T1000 (cell line): ENCODE data around the gene IPPK.

Source experiments
- DNase-seq: peaks from one replicate; lab custom pipeline; 2025; ENCODE audit warnings: mixed read lengths; lab: John Stamatoyannopoulos, UW

Gene IPPK

GRCh38 chr9:92686954-92687353, 17.0 kb upstream of the IPPK start:
- DNase-seq: no peak

DNA sequence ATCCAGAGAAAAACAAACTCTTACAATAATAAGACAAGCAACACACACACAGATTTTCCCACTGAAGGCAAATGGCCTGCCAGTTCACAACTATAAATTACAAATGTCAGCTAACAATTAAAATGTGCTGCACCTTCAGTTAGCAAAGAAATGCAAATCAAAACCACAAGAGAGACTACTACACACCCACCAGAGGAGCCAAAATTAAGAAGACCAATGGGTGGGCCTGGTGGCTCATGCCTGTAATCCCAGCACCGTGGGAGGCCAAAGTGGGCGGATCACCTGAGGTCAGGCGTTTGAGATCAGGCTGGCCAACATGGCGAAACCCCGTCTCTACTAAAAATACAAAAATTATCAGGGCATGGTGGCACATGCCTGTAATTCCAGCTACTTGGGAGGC, 15.1 kb upstream of the IPPK start:
- DNase-seq: no peak

DNA sequence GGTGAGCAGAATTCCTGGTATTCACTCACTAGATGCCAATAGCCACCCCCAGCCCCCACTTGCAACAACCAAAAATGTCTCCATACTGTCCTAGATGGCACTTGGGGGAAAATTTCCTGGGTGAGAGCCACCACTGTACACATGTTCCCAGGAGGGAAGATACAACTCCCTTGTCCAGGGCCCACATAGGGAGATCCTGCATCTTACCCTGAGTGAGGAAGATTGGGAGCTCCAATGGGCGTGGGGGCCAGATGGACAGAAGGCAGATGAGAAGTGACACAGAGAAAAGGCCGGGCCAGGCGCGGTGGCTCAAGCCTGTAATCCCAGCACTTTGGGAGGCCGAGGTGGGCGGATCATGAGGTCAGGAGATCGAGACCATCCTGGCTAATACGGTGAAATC, 12.3 kb upstream of the IPPK start:
- DNase-seq: no peak

DNA sequence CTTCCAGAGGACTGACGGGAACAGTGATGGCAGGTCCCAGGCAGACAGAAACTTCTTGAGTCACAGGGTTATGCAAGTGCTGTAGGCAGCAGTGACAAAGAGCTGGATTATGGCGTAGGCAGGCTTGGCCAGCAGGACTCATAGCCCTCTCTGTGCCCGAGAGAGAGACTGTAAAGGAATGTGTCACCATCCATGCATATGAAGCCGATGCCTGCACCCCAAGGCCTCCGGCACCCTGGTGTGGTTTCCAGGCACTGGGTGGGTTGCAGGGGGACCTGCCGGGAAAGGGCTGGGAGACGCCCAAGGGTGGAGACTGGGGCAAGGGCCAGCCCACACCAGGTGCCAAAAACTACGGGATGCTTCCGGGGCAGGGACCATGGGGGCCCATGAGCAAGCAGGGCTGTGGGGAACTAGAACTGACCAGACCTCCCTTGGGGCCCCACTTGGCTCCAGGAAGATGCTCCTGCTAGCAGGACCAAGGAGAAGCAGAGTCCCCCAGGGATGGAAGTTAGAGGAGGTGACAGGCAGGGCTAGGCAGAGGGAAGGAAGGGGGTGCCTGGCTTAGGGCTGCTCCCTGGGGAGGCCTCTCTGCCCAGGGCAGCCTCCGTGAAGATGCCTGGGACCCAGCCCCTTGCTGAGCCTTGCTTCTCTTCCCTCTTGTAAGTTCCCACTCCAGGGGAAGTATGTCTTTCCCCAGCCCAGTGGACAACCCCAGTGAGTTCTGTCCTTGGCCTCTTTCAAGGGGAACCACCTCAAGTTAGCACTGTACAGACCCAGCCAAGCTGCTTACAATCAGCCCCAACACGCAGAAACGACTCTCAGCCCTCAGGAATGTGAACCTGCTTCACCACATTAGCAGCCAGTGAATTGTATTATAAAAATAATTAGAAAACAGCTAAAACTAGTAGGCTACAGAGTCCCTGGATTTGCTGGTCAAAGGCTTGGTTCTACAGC, 10.5 kb upstream of the IPPK start:
- DNase-seq: no peak

DNA sequence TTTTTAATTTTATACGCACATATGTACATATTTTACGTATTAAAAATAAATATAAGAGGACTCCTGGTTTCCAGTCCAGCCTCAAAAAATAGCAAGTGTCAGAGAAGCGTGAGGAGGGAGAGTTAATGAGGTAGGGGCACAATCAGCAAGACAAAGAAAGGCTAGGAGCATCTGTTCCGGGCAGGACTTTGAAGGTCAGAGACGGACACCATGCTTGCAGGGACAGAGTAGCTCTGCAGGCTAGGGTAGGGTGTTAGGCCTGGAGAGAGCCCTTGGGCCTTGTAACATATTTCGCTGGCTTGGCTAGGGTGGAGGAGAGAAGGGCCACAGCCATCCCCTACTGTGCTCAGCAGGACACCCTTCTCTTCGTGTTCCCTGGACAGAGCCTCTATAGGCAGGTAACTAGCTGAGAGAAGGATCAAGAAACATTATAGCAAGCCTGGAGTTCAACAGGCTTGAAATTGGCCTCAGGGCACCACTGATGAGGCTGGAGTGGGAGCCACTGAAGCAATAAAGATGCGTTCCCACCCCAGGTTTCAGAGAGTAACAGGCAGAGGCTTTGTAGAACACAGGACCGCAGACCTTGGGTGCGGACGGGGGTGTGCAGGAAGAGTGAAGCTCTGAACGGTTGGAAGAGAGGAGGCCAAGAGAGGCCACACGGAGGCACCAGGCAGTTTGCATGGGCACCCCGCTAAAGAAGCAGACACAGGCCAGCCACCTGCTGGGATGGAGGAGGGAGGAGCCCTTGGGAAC, 9.7 kb upstream of the IPPK start:
- DNase-seq: no peak

DNA sequence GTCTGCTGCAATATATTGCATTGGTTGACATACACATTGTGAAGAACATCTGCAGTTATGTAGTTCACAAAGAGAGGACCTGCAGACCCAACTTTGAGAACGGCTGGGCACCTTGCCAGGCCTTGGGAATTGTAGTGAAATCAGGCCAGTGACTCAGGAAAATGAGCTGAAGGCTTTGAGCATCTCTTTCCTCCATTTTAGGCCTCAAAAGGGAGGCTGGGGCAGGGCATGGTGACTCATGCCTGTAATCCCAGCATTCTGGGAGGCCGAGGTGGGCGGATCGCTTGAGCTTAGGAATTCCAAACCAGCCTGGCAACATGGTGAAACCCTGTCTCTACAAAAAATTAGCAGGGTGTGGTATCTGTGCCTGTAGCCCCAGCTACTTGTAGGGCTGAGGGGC, 1.4 kb upstream of the IPPK start:
- peak; percentile 34 for DNase-seq

DNA sequence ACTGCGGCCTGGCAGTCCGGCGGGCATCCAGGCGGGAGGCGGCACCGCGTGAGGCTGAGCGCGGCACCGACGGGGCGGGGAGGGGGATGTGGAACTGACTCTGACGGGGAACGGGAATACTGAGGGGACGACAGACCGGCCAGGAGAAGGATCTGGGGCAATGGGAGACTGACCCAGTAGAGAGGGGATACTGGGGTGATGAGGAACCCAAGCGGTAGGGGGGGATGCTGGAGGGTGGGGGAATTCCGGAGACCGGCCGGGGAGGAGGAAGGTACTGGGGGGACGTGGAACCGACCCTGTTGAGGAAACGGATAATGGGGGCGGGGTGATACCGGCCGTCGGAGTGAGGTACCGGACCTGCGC, 423 bp downstream of the IPPK start:
- no peak for DNase-seq

GRCh38 chr9:92668746-92669526, 995 bp downstream of the IPPK start:
- no peak for DNase-seq

GRCh38 chr9:92666912-92667532, 2.9 kb downstream of the IPPK start:
- DNase-seq: no peak

DNA sequence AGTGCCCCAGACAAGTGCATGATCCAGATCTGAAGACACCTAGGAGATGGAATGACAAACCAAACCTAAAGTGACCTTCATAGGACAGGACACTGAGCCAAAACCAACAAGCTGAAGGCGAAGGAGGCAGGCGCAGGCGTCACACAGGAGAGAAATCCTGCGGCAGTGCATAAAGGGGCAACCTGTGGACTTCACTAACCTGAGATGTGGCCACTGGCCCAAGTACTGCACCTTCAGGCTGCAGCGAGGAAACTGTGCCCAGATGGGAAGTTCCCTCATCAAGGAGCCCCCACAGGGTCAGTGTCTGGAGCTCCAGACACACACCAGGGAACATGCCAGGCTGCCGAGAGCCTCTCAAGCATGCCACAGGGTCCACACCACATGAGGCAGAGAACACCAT, 3.7 kb downstream of the IPPK start:
- no peak for DNase-seq

GRCh38 chr9:92665836-92666235, 4.1 kb downstream of the IPPK start:
- no peak for DNase-seq

GRCh38 chr9:92664394-92665152, 5.4 kb downstream of the IPPK start:
- no peak for DNase-seq

DNA sequence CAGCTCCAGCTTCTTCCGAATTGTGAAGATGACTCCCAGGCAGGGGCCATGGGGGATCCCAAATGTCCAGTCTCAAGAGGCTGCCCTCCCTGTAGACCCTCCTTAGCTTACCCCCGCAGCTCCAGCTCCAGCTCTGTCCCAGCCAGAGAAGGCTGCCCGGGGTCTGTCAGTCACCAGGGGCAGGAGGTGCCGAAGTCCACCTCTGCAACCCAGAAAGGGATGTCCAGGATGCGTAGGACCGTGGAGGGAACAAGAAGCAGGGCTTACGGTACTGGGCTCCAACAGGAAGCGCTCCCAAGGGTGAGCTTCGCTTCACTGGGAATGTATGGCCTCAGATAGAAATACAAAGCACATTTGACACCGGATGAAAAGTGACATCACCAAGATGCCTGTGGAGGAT, 6.0 kb downstream of the IPPK start:
- DNase-seq: no peak

DNA sequence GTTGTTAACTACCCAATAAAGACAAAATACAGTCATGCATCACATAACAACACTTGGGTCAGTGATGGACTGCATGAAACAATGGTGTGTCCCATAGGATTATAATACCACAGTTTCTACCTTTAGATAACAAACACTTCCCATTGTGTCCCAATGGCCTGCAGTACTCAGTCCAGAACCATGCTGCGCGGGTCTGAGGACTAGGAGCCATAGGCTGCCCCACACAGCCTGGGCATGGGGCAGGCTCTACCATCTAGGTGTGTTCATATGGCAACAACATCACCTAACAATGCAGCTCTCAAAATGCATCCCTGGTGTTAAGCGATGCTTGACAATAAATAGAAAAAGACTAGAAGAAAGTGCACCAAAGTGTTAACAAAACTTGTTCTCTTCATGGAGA, 6.8 kb downstream of the IPPK start:
- DNase-seq: no peak

- no peak for DNase-seq
These were observed 8.2 kb downstream of the IPPK start for GRCh38 chr9:92661743-92662142.

DNA sequence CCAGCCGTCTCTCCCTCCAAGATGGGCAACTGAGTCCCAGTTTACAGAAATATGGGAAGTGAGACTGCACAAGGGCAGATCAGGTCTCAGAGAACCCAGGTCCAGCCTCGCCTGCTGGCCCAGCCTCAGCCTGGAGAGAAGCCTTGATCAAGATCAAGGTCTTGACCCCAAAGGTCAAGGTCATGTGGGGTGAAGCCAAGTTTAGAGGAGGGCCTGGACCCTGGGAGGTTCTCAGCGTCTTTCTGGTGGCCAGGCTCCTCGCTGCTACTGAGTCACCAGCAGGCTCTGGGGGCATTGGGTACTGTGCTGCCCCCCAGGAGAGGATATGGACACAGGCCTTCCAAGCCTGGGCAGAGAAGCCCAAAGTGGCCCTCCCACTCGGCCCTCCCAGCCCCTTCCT, 8.8 kb downstream of the IPPK start:
- no peak for DNase-seq

- DNase-seq: no peak
These were observed 9.7 kb downstream of the IPPK start for GRCh38 chr9:92660266-92660665.

- DNase-seq: no peak
These were observed 10.3 kb downstream of the IPPK start for GRCh38 chr9:92659601-92660000.

DNA sequence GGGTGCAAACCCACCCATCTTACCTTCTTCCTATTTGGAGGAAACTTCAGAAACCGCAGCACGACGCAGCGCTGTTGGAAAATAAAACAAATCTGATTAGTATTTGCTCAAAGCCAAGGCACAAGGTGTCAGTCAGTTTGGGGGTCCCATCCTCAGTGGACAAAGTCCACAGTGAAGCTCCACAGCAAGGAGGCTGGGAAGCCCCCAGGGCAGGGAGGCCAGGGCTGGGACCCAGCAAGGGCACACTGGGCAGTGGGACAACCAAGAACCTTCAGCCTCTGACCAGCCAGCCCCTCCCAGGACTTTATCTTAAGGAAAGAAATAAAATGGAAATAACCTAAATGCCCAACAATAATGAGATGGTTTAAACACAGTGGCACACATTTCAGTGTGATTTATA, 11.3 kb downstream of the IPPK start:
- no peak for DNase-seq

GRCh38 chr9:92658176-92658575, 11.8 kb downstream of the IPPK start:
- DNase-seq: no peak
